Astrocyte (in vitro differentiated cells and primary cell): ENCODE measurements around the gene DYNC1LI1. TPM values are rescaled to one million over a fixed set of nuclear protein-coding genes. Genes with fewer than 3 reads are reported as not detected.
A peak's percentile ranks its signal among the peaks of the same experiment; 100 is the strongest.

ENCODE experiments used
- DNase-seq: peaks from one replicate; pipeline ENCODE4 v3.0.0-alpha.2; 2010; ENCODE audit warnings: low read depth
- FAIRE-seq: peaks from 2 replicates; lab custom pipeline; 2011; peaks lifted over from hg19 to GRCh38; lab: Jason Lieb, UNC
- H2AFZ ChIP-seq: 2 replicates; pipeline ENCODE4 v1.6.0; 2012; ENCODE audit warnings: low read depth, low read length, inconsistent platforms
- H3K27ac ChIP-seq: 2 replicates; pipeline ENCODE4 v1.5.1; 2011; ENCODE audit warnings: low read depth, low read length, inconsistent platforms
- H3K27me3 ChIP-seq: 2 replicates; pipeline ENCODE4 v1.6.0; 2011; ENCODE audit warnings: low read length, inconsistent platforms; ENCODE audit not compliant: insufficient read depth
- H3K36me3 ChIP-seq: 2 replicates; pipeline ENCODE4 v1.5.1; 2011; ENCODE audit warnings: low read length, inconsistent platforms; ENCODE audit not compliant: insufficient read depth
- H3K4me1 ChIP-seq: 2 replicates; pipeline ENCODE4 v1.5.1; 2011; ENCODE audit warnings: low read length, inconsistent platforms; ENCODE audit not compliant: insufficient read depth
- H3K4me2 ChIP-seq: 2 replicates; pipeline ENCODE4 v1.6.0; 2012; ENCODE audit warnings: low read length, inconsistent platforms
- H3K4me3 ChIP-seq: 2 replicates; pipeline ENCODE4 v1.5.1; 2011; ENCODE audit warnings: low read depth, mild to moderate bottlenecking, low read length, inconsistent platforms; ENCODE audit not compliant: insufficient read depth
- H3K79me2 ChIP-seq: 2 replicates; pipeline ENCODE4 v1.6.0; 2012; ENCODE audit warnings: mild to moderate bottlenecking, low read length, inconsistent platforms; ENCODE audit not compliant: insufficient read depth
- H3K9ac ChIP-seq: 2 replicates; pipeline ENCODE4 v1.6.0; 2012; ENCODE audit warnings: mild to moderate bottlenecking, low read length, inconsistent platforms
- H3K9me3 ChIP-seq: 2 replicates; pipeline ENCODE4 v1.5.1; 2012; ENCODE audit warnings: low read depth, mild to moderate bottlenecking, low read length, inconsistent platforms; ENCODE audit not compliant: insufficient read depth
- H4K20me1 ChIP-seq: 2 replicates; pipeline ENCODE4 v1.6.0; 2012; ENCODE audit warnings: low read length, inconsistent platforms; ENCODE audit not compliant: insufficient read depth
- H3K27ac Mint-ChIP-seq: one replicate; pipeline ENCODE4 v1.8.0; 2021; ENCODE audit warnings: mild to moderate bottlenecking, mixed read lengths; ENCODE audit not compliant: unreplicated experiment
- H3K27me3 Mint-ChIP-seq: one replicate; pipeline ENCODE4 v1.8.0; 2021; ENCODE audit warnings: low read depth, mixed read lengths; ENCODE audit not compliant: unreplicated experiment
- H3K36me3 Mint-ChIP-seq: one replicate; pipeline ENCODE4 v1.8.0; 2021; ENCODE audit warnings: low read depth, mixed read lengths; ENCODE audit not compliant: unreplicated experiment
- H3K4me1 Mint-ChIP-seq: one replicate; pipeline ENCODE4 v1.8.0; 2021; ENCODE audit warnings: low read depth, mixed read lengths; ENCODE audit not compliant: unreplicated experiment
- H3K4me3 Mint-ChIP-seq: one replicate; pipeline ENCODE4 v1.8.0; 2021; ENCODE audit warnings: mild to moderate bottlenecking, moderate library complexity, mixed read lengths; ENCODE audit not compliant: unreplicated experiment
- H3K9me3 Mint-ChIP-seq: one replicate; pipeline ENCODE4 v1.8.0; 2021; ENCODE audit warnings: mild to moderate bottlenecking, mixed read lengths; ENCODE audit not compliant: unreplicated experiment
- CTCF ChIP-seq: IDR thresholded peaks from 2 replicates; pipeline ENCODE4 v1.5.1; 2011; ENCODE audit warnings: low read depth, mild to moderate bottlenecking, inconsistent platforms, low read length, moderate library complexity; ENCODE audit not compliant: insufficient read depth
- EZH2 ChIP-seq: IDR thresholded peaks from 2 replicates; pipeline ENCODE4 v1.6.1; 2012; ENCODE audit warnings: mild to moderate bottlenecking, low read length, inconsistent platforms; ENCODE audit not compliant: insufficient read depth
- total RNA-seq: library from RNA; stranded (reverse); gene quantifications from 2 replicates; pipeline ENCODE4 v1.2.1, GENCODE V29; 2021

The DYNC1LI1 gene
- total RNA-seq, 1 donor from 2014 or later = 43.0 TPM

GRCh38 chr3:32495085-32495484 lies 75.6 kb downstream of the DYNC1LI1 start:
- peaks cover 4% of the 10 kb centered on the region for H3K36me3 Mint-ChIP-seq
- no peak for DNase-seq
- no peaks in the 10 kb centered on the region for H3K27me3 ChIP-seq
- H2AFZ ChIP-seq = no peak overlapping the region
- no peaks in the 10 kb centered on the region for H3K9me3 Mint-ChIP-seq
- H3K79me2 ChIP-seq = peaks cover 61% of the 10 kb centered on the region
- no peaks in the 10 kb centered on the region for H3K9me3 ChIP-seq
- peaks cover 5% of the 10 kb centered on the region for H3K36me3 ChIP-seq
- no peak overlapping the region for H3K9ac ChIP-seq
- no peak overlapping the region for H3K27ac ChIP-seq
- H3K4me3 ChIP-seq = no peak overlapping the region
- no peak overlapping the region for H3K27ac Mint-ChIP-seq
- peaks cover 54% of the 10 kb centered on the region for H4K20me1 ChIP-seq
- peaks cover 24% of the 10 kb centered on the region for H3K4me1 ChIP-seq
- TF ChIP-seq EZH2 (no peak), CTCF (no peak)
- H3K27me3 Mint-ChIP-seq = no peaks in the 10 kb centered on the region
- no peak overlapping the region for H3K4me2 ChIP-seq
- no peak for FAIRE-seq
- no peak overlapping the region for H3K4me3 Mint-ChIP-seq
- H3K4me1 Mint-ChIP-seq = peaks cover 7% of the 10 kb centered on the region

GRCh38 chr3:32493437-32494414 lies 76.9 kb downstream of the DYNC1LI1 start:
- peaks cover 24% of the 10 kb centered on the region for H3K4me1 ChIP-seq
- H3K27me3 ChIP-seq = no peaks in the 10 kb centered on the region
- Mint-ChIP-seq H3K4me3 (no peak overlapping the region), H3K9me3 (no peaks in the 10 kb centered on the region), H3K4me1 (peaks cover 4% of the 10 kb centered on the region), H3K36me3 (peaks cover 4% of the 10 kb centered on the region), H3K27ac (no peak overlapping the region), H3K27me3 (no peaks in the 10 kb centered on the region)
- H4K20me1 ChIP-seq = peaks cover 47% of the 10 kb centered on the region
- H3K79me2 ChIP-seq = peaks cover 50% of the 10 kb centered on the region
- peak overlapping the region; percentile 60 for H3K4me2 ChIP-seq
- no peak overlapping the region for H3K4me3 ChIP-seq
- no peaks in the 10 kb centered on the region for H3K9me3 ChIP-seq
- H3K36me3 ChIP-seq = peaks cover 5% of the 10 kb centered on the region
- H2AFZ ChIP-seq = no peak overlapping the region
- H3K27ac ChIP-seq = no peak overlapping the region
- no peak overlapping the region for H3K9ac ChIP-seq
- peak; percentile 57 for DNase-seq
- TF ChIP-seq CTCF = no peak
- no peak for TF ChIP-seq EZH2
- FAIRE-seq = no peak
